ENCODE data around the gene NFKBIB. TPM values are rescaled to one million over a fixed set of nuclear protein-coding genes. Genes with fewer than 3 reads are reported as not detected.

Gene NFKBIB
- total and polyA plus RNA-seq, 7 donors: 13.8 to 63.9 (median 20.2) TPM

DNA sequence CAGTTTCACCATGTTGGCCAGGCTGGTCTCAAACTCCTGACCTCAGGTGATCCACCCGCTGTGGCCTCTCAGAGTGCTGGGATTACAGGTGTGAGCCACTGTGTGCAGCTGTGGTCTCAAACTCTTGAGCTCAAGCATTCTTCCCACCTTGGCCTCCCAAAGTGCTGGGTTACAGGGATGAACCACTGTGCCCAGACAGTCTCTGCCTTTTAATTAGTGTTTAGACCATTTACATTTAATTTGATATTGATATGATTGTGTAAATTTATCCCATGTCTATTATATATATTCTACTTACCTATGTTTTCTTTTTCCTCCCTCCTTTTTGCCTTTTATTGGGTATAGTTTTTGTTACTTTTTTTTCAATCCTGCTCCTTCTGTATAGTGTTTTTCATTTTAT lies 1.9 kb downstream of the NFKBIB start:
- 99 to 100% methylated on average over 1 of the region's 1 CpG for WGBS, 2 donors
- Histone ChIP-seq H3K9me3 (no peaks in the 10 kb centered on the region), H3K27ac (no peak overlapping the region), H3K4me1 (peaks cover 0 to 37% (median 30%) of the 10 kb centered on the region in 4 donors), H3K27me3 (no peaks in the 10 kb centered on the region), H3K36me3 (peaks cover 0 to 20% (median 11%) of the 10 kb centered on the region in 4 donors), H3K4me3 (no peak overlapping the region)
- intact Hi-C loops (cut with DNase I): loop anchor here (2.0 kb wide), 1 partner anchor 29 kb away; the partner anchor contains the start of genes MRPS12 and SARS2
- TF ChIP-seq POLR2A (IDR thresholded peaks at IDR 0.05) (no peak), POLR2AphosphoS5 (IDR thresholded peaks at IDR 0.05) (no peak), EP300 (IDR thresholded peaks at IDR 0.05) (no peak)
- TF ChIP-seq, protein P1, sequence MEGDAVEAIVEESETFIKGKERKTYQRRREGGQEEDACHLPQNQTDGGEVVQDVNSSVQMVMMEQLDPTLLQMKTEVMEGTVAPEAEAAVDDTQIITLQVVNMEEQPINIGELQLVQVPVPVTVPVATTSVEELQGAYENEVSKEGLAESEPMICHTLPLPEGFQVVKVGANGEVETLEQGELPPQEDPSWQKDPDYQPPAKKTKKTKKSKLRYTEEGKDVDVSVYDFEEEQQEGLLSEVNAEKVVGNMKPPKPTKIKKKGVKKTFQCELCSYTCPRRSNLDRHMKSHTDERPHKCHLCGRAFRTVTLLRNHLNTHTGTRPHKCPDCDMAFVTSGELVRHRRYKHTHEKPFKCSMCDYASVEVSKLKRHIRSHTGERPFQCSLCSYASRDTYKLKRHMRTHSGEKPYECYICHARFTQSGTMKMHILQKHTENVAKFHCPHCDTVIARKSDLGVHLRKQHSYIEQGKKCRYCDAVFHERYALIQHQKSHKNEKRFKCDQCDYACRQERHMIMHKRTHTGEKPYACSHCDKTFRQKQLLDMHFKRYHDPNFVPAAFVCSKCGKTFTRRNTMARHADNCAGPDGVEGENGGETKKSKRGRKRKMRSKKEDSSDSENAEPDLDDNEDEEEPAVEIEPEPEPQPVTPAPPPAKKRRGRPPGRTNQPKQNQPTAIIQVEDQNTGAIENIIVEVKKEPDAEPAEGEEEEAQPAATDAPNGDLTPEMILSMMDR (IDR thresholded peaks at IDR 0.05): no peak
- DNase-seq: no peak

DNA sequence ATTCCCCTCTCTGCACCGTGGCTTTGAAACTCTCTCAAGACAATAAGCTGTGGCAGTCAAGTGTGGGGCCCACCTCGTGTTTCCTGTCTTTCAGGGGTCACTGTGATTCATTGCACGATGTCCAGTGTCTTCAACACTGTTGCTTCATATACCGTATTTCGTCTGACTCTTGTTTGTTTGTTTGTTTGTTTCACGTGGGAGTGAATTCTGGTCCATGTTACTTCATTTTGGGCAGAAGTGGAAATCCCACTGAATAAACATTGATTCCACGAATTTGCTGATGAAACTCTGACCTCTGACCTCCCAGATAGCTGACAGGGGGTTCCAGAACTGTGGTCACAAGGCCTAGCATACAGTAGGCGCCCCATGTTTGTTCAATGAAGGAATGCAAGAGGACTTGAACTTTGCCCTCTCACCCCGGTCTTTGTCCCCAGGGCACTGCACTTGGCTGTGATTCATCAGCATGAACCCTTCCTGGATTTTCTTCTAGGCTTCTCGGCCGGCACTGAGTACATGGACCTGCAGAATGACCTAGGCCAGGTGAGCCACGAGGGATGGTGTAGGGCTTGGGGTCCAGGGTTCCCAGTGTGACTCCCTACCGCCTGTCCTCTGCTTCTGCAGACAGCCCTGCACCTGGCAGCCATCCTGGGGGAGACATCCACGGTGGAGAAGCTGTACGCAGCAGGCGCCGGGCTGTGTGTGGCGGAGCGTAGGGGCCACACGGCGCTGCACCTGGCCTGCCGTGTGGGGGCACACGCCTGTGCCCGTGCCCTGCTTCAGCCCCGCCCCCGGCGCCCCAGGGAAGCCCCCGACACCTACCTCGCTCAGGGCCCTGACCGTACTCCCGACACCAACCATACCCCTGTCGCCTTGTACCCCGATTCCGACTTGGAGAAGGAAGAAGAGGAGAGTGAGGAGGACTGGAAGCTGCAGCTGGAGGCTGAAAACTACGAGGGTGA lies 5.1 kb downstream of the NFKBIB start:
- intact Hi-C loops (cut with DNase I): no loop called here
- 87 to 91% methylated on average over 35 of the region's 35 CpGs for WGBS, 2 donors
- TF ChIP-seq EP300 (IDR thresholded peaks at IDR 0.05) (no peak), POLR2A (IDR thresholded peaks at IDR 0.05) (no peak), POLR2AphosphoS5 (IDR thresholded peaks at IDR 0.05) (no peak)
- TF ChIP-seq, protein P1 (IDR thresholded peaks at IDR 0.05): no peak

DNA sequence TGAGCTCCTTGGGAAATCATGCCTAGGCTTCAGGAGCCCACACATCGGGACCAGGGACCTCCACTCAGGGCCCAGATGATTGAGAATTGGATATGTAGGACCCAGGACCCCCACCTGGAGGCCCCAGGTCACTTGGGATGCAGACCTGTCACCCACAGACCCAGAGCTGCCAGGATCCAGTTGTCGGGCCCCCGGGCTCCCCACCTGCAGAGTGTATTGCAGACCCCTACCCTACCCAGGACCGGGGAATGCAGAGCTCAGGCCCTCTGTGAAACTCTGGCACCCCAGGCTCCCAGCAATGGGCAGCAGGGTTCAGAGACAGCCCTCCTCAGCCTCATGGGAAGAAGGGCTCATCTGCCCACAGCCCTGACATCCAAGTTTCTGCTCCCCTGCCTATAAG lies 5.9 kb downstream of the NFKBIB start:
- 93 to 96% methylated on average over 4 of the region's 4 CpGs for WGBS, 2 donors
- Histone ChIP-seq H3K27ac (no peak overlapping the region), H3K4me1 (peaks cover 0 to 8% (median 7%) of the 10 kb centered on the region in 4 donors), H3K9me3 (no peaks in the 10 kb centered on the region), H3K4me3 (no peak overlapping the region), H3K36me3 (peaks cover 0 to 35% (median 22%) of the 10 kb centered on the region in 4 donors), H3K27me3 (peaks cover 0 to 4% (median 0%) of the 10 kb centered on the region in 3 donors)
- TF ChIP-seq POLR2A (IDR thresholded peaks at IDR 0.05): no peak
- TF ChIP-seq, protein P1 (IDR thresholded peaks at IDR 0.05): no peak
- no peak for TF ChIP-seq POLR2AphosphoS5 (IDR thresholded peaks at IDR 0.05)
- no peak for TF ChIP-seq EP300 (IDR thresholded peaks at IDR 0.05)
- no peak for DNase-seq
- intact Hi-C loops (cut with DNase I): no loop called here

More for the DNA sequence above, 5.1 kb downstream of the NFKBIB start:
- H3K36me3 ChIP-seq: peaks cover 0 to 35% (median 22%) of the 10 kb centered on the region in 4 donors
- no peaks in the 10 kb centered on the region for H3K9me3 ChIP-seq
- no peaks in the 10 kb centered on the region for H3K27me3 ChIP-seq
- no peak for DNase-seq
- peaks cover 0 to 13% (median 12%) of the 10 kb centered on the region in 4 donors for H3K4me1 ChIP-seq
- H3K27ac ChIP-seq: no peak overlapping the region
- no peak overlapping the region for H3K4me3 ChIP-seq

GRCh38 chr19:38907227-38907626 lies 7.5 kb downstream of the NFKBIB start:
- intact Hi-C loops (cut with DNase I): no loop called here
- Histone ChIP-seq H3K4me3 (no peak overlapping the region), H3K4me1 (no peaks in the 10 kb centered on the region), H3K27ac (no peak overlapping the region), H3K27me3 (peaks cover 0 to 20% (median 12%) of the 10 kb centered on the region in 3 donors), H3K36me3 (peaks cover 0 to 35% (median 22%) of the 10 kb centered on the region in 4 donors), H3K9me3 (no peaks in the 10 kb centered on the region)
- WGBS, 2 donors: 95 to 96% methylated on average over 29 of the region's 29 CpGs
- no peak for DNase-seq
- TF ChIP-seq POLR2A (IDR thresholded peaks at IDR 0.05) (no peak), POLR2AphosphoS5 (IDR thresholded peaks at IDR 0.05) (no peak), EP300 (IDR thresholded peaks at IDR 0.05) (no peak)
- TF ChIP-seq, protein P1 (IDR thresholded peaks at IDR 0.05): no peak
